OCI-LY7 (cell line): ENCODE measurements around the gene PKHD1. TPM values are rescaled to one million over a fixed set of nuclear protein-coding genes. Genes with fewer than 3 reads are reported as not detected.

Experiments
- BruUV-seq: library from RNA; stranded (reverse); fragments of 400-500 nt; replicated peaks from 2 replicates; lab custom pipeline; 2021; lab: Mats Ljungman, UMichigan
- CTCF ChIA-PET: fragments of 300-600 bp; sonication (Branson Sonifier 250); formaldehyde crosslinking; loops from one replicate; lab custom pipeline; 2022; ENCODE audit warnings: antibody characterized with exemption; ENCODE audit not compliant: unreplicated experiment; lab: Charles Lee
- POLR2A ChIA-PET: fragments of 300-600 bp; sonication (Branson Sonifier 250); formaldehyde crosslinking; loops from one replicate; lab custom pipeline; 2022; ENCODE audit warnings: antibody characterized with exemption; lab: Charles Lee
- DNase-seq: peaks from one replicate; pipeline ENCODE4 v3.0.0-alpha.2; 2015; ENCODE audit warnings: low spot score
- H2AFZ ChIP-seq: fragments of 200-600 bp; sonication (generic), shearing (Covaris generic); 2 replicates; pipeline ENCODE4 v1.6.1; 2014; ENCODE audit warnings: mild to moderate bottlenecking, antibody characterized with exemption, low read length, moderate library complexity
- H3K27ac ChIP-seq: fragments of 200-600 bp; sonication (generic); 2 replicates; pipeline ENCODE4 v1.5.1; 2014; ENCODE audit warnings: mixed run types, low read depth, mild to moderate bottlenecking, moderate library complexity, low read length, inconsistent platforms; ENCODE audit not compliant: poor library complexity, severe bottlenecking
- H3K36me3 ChIP-seq: fragments of 200-600 bp; sonication (generic); 2 replicates; pipeline ENCODE4 v1.6.1; 2014; ENCODE audit warnings: mild to moderate bottlenecking, antibody characterized with exemption, low read length, moderate library complexity, mixed read lengths; ENCODE audit not compliant: insufficient read depth
- H3K4me1 ChIP-seq: fragments of 200-600 bp; sonication (generic); 2 replicates; pipeline ENCODE4 v1.5.1; 2014; ENCODE audit warnings: mild to moderate bottlenecking, low read length; ENCODE audit not compliant: insufficient read depth, poor library complexity, severe bottlenecking
- H3K4me2 ChIP-seq: fragments of 200-600 bp; sonication (generic); 2 replicates; pipeline ENCODE4 v1.6.1; 2014; ENCODE audit warnings: mild to moderate bottlenecking, low read length
- H3K4me3 ChIP-seq: fragments of 200-600 bp; sonication (generic); 2 replicates; pipeline ENCODE4 v1.5.1; 2014; ENCODE audit warnings: mild to moderate bottlenecking, low read depth, low read length; ENCODE audit not compliant: poor library complexity, severe bottlenecking
- H3K79me2 ChIP-seq: fragments of 200-600 bp; sonication (generic); 2 replicates; pipeline ENCODE4 v1.6.1; 2016; ENCODE audit warnings: low read depth, mild to moderate bottlenecking, low read length, moderate library complexity, mixed read lengths; ENCODE audit not compliant: insufficient read depth
- H3K9me2 ChIP-seq: fragments of 200-600 bp; sonication (generic); 2 replicates; pipeline ENCODE4 v1.6.1; 2016; ENCODE audit warnings: mild to moderate bottlenecking, low read length, mixed read lengths; ENCODE audit not compliant: insufficient read depth
- H3K9me3 ChIP-seq: fragments of 200-600 bp; sonication (generic); 2 replicates; pipeline ENCODE4 v1.6.1; 2014; ENCODE audit warnings: mild to moderate bottlenecking, mixed run types, low read length, mixed read lengths
- H4K20me1 ChIP-seq: fragments of 200-600 bp; sonication (generic); 2 replicates; pipeline ENCODE4 v1.6.1; 2014; ENCODE audit warnings: mild to moderate bottlenecking, antibody characterized with exemption, low read length, moderate library complexity, mixed read lengths; ENCODE audit not compliant: insufficient read depth
- CTCF ChIP-seq: fragments of 200-600 bp; sonication (generic); conservative IDR thresholded peaks from 2 replicates; pipeline ENCODE4 v1.5.1; 2014; ENCODE audit warnings: mild to moderate bottlenecking, antibody characterized with exemption, low read length, moderate library complexity, mixed read lengths
- EZH2phosphoT487 ChIP-seq: fragments of 200-600 bp; sonication (generic); IDR thresholded peaks from 2 replicates; pipeline ENCODE4 v1.6.1; 2018; ENCODE audit warnings: low read depth, borderline replicate concordance, mild to moderate bottlenecking, mixed run types, antibody characterized with exemption, low read length, moderate library complexity, mixed read lengths
- intact Hi-C: fragments of 100-400 bp; cut with micrococcal nuclease; formaldehyde crosslinking; loops from one replicate; pipeline ENCODE4 v1.10.0; 2022; ENCODE audit not compliant: unreplicated experiment
- total RNA-seq, 2 experiments: library from RNA; depleted of rRNA in 1 of 2; stranded (reverse); fragments of >200 nt in 1 of 2; shearing (Covaris generic) in 1 of 2; gene quantifications; 2 replicates each; pipeline ENCODE4 v1.2.3, GENCODE V29; 2014 to 2022

The PKHD1 gene
- total RNA-seq, 2 experiments from 2014 or later, result not detected

GRCh38 chr6:51892339-51892738 lies 195.1 kb downstream of the PKHD1 start:
- no peaks in the 10 kb centered on the region for H3K4me1 ChIP-seq
- H3K9me3 ChIP-seq, result no peaks in the 10 kb centered on the region
- ChIA-PET POLR2A (no interaction called here), CTCF (no interaction called here)
- TF ChIP-seq CTCF, result no peak
- TF ChIP-seq EZH2phosphoT487, result no peak
- no peak overlapping the region for H3K4me2 ChIP-seq
- H2AFZ ChIP-seq, result no peak overlapping the region
- no peak for DNase-seq
- H3K27ac ChIP-seq, result no peak overlapping the region
- H3K79me2 ChIP-seq, result no peaks in the 10 kb centered on the region
- H4K20me1 ChIP-seq, result no peaks in the 10 kb centered on the region
- H3K4me3 ChIP-seq, result no peak overlapping the region
- BruUV-seq, result no TSS peak
- no peaks in the 10 kb centered on the region for H3K9me2 ChIP-seq
- intact Hi-C loops, result no loop called here
- H3K36me3 ChIP-seq, result no peaks in the 10 kb centered on the region

- H3K36me3 ChIP-seq, result no peaks in the 10 kb centered on the region
- DNase-seq, result no peak
- no peaks in the 10 kb centered on the region for H3K4me1 ChIP-seq
- no peak overlapping the region for H3K4me3 ChIP-seq
- no peak overlapping the region for H3K4me2 ChIP-seq
- ChIA-PET CTCF (no interaction called here), POLR2A (no interaction called here)
- H4K20me1 ChIP-seq, result no peaks in the 10 kb centered on the region
- no peaks in the 10 kb centered on the region for H3K79me2 ChIP-seq
- TF ChIP-seq CTCF, result no peak
- no peak for TF ChIP-seq EZH2phosphoT487
- intact Hi-C loops, result no loop called here
- no peaks in the 10 kb centered on the region for H3K9me2 ChIP-seq
- no peak overlapping the region for H3K27ac ChIP-seq
- no peaks in the 10 kb centered on the region for H3K9me3 ChIP-seq
- H2AFZ ChIP-seq, result no peak overlapping the region
- no TSS peak for BruUV-seq
Observed at GRCh38 chr6:51891784-51892183, 195.6 kb downstream of the PKHD1 start.

- ChIA-PET POLR2A (no interaction called here), CTCF (no interaction called here)
- Histone ChIP-seq H3K27ac (no peak overlapping the region), H2AFZ (no peak overlapping the region), H3K4me2 (no peak overlapping the region), H4K20me1 (no peaks in the 10 kb centered on the region), H3K79me2 (no peaks in the 10 kb centered on the region), H3K4me3 (no peak overlapping the region), H3K9me2 (no peaks in the 10 kb centered on the region), H3K9me3 (no peaks in the 10 kb centered on the region), H3K4me1 (no peaks in the 10 kb centered on the region), H3K36me3 (no peaks in the 10 kb centered on the region)
- TF ChIP-seq CTCF, result no peak
- no peak for TF ChIP-seq EZH2phosphoT487
- intact Hi-C loops, result no loop called here
- no TSS peak for BruUV-seq
- no peak for DNase-seq
Observed at GRCh38 chr6:51887859-51888258, 199.6 kb downstream of the PKHD1 start.
